GM19025 (cell line): Measurements from ENCODE around the gene CHCHD10.

Experiments used
- ATAC-seq: cut with Tn5 transposase; IDR thresholded peaks from one replicate; pipeline ENCODE4 v1.9.1; 2021; ENCODE audit warnings: mild to moderate bottlenecking, low read depth, moderate library complexity; ENCODE audit not compliant: unreplicated experiment

CHCHD10 gene

DNA sequence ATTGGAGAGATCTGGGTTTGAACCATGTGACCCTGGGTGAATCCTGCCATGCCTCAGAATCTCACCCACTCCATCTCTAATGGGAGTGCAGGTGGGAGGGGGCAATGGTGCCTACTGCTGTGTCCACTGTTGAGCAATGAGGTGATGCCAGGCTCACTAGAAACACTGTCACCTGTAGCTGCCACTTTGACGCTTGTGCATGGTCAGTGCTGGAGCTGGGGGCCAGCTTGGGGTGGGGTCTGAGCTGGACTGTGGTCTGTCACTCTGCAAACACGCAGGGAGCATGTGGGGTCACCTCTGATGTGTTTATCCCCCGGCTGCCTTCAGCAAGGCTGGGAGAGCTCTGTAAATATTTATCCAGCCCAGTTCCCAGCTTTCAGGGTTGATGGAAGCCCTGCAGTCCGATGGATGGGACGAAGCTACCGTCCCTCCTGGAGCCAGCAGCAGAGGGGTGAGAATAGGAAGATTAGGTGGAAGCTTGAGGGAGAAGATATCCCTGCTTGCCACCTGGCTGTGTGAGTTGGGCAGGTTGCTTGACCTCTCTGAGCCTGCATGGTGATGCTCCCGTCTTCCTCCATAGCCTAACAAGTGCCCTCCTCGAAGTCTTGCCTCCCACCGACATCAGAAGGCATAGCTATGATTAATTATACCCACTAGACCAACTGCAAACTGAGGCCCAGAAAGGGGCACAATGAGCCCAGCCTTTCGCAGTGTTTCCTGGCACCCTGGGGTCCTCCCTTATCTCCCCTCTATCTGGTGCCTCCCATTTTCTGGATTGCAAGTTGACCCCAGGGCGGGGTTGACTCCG is 6.5 kb upstream of the CHCHD10 start:
- no peak for ATAC-seq

DNA sequence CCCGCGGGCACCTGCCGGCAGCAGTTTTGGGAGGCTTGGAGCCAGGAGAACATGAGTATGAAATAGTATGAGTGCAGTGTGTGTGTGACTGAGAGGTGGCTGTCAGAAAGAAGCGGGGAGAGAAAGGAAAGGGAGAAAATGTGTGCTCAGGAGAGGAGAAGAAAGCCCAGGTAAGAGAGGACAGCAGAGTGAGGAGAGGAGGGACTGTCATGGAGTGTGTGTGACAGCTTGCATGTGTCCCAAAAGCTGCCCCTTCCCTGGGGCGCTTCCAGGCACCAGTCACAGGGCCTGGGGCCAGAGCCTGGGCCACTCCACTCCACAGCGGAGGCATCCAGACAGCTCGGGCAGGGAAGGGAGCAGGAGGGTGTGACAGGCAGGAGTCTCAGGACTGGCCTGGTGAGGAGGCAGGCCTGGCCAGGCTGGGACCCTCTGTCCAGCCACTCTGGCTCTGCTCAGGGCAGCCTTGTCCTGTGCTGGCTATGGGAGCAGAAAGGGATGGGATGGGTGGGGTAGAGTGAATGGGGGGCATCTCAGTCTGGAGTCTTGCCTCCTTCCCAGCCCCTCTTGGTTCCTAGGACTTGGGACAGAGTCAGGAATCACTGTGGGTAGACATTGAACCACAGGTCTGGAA is 5.8 kb upstream of the CHCHD10 start:
- no peak for ATAC-seq

DNA sequence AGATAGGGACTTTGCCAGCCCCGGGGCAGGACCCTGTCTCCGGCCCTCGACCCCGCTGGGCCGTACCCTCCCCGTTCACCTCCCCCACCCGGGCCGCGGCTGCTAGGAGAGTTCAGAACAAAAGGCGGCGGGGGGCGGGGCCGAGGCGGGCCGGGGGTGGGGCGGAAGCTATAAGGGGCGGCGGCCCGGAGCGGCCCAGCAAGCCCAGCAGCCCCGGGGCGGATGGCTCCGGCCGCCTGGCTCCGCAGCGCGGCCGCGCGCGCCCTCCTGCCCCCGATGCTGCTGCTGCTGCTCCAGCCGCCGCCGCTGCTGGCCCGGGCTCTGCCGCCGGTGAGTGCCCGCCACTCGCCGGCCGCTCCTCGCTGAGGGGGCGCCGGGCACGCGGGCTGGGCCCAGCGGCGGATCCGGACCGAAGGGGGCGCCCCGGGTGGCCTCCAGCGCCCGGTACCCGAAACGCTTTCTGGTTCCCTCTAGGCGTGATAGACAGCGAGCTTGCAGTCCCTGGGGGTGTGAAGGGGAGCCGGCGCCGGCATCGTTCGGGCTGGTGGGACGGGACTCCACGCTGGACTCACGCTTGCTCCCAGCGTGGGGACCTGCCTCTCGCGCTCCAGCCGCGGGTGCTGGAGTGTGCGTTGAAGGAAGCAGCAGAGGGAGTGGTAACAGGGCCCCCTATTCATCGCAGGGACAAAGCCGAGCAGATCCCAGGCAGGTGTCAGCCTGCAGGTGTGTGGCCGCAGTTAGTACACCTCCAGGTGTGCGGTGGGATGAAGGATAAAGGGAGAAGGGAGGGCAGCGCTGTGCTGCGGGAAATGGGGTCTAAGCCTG is 5.1 kb upstream of the CHCHD10 start, which contains the start of gene MMP11:
TSS of gene MMP11 (plus strand) at position 201 of the 825 bp plus-strand sequence. CDS start at position 223, 22 bp downstream.
- ATAC-seq, result no peak

DNA sequence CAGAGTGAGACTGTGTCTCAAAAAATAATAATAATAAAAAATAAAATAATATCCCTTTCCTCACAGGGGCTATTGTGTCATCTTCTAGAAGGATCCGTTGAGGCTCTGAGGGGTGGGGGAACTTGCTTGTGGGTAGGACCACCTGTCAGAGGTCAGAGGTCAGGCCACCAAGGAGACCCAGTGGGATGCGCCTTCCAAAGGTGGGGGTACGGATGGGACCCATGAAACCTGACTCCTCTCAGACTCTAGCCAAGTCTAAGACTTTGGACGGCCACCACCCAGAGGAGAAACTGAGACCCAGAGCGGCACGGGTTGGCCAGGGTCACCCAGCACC is 4.5 kb upstream of the CHCHD10 start:
- ATAC-seq, result no peak

GRCh38 chr22:23769321-23769965 is 1.7 kb upstream of the CHCHD10 start:
- no peak for ATAC-seq

DNA sequence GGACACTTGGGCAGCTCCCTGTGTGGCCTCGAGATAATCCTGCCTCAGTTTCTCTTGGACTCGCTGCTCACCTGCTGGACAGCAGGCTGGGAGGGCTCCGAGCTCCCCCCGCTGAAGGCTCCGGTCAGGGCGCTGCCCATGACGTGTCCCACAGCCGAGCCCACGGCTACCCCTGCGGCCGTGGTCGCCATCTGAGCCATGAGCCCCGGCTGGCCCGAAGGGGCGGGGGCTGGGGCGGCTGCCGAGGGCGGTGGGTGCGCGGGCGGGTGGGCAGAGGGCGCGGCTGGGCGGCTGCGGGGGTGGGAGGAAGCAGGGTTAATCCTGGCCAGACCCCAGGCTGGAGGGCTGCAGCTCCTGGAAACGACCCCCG is 484 bp downstream of the CHCHD10 start:
- no peak for ATAC-seq

DNA sequence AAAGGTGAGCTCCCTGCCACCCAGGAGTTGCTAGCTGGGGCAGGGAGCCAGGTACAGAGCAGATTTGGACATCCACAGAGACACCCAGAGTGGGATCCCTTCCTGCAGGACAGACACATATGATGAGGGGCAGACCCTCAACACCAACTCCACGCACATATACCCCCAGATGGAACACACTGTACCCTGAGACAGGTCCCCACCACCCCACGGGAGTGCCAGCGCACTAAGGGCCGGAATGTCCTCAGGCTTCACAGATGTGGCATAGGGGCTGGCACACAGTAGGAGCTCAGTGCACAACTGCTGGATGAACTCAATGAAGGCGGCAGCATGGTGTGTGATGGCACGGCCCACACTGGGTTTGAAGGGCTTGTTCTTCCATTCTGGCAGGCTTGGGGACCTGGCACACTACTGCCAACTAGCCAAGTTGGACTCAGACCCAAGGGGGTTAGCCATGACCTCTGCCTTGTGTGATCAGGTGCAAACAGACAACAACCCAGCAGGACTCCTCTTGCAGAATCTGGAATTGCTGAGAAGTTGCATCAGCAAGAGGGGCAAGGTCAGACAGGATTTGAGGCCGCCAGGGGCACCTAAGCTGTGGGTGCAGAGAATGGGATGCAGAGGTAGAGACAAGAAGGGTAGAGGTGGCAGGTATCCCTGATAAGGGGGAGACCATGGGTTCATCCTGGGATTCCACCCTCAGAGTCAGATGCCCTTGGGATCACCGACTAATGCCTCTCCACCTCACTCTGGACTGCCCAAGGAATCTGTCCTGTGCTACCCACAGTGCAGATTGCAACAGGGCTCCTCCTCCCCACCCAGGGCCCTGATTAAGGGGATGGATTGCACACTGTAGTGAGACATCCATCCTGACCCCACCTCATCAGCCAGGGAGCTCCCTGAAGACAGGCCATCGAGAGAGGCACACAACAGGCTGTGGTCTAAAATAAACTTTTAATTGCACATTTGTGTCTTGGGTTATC is 2.6 kb downstream of the CHCHD10 start:
- no peak for ATAC-seq

DNA sequence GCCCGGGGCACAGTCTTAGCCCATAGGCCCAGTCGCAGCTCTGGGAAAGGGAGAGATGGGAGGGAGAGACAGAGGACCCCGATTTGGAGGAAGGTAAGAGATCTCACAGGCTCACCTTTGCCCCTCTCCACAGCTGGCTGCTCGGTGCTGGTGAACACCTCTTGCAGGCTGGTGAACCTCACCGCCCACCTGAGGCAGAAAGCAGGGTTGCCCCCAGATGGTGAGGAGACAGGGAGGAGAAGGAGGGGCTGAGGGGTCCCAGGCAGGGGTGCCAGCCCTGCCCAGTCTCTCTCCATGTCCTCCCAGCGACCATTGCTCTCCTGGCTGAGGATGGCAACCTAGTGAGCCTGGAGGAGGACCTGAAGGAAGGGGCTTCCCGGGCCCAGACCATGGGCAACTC is 3.8 kb downstream of the CHCHD10 start:
- ATAC-seq, result no peak

GRCh38 chr22:23763579-23763945 is 4.2 kb downstream of the CHCHD10 start:
- ATAC-seq, result no peak

- ATAC-seq, result no peak
Observed at GRCh38 chr22:23762842-23763578, 4.8 kb downstream of the CHCHD10 start, which contains the start of gene C22orf15. C22orf15 (plus strand) TSS chr22:23762990; CDS start chr22:23763307, 317 bp downstream.

GRCh38 chr22:23760056-23760455 is 7.7 kb downstream of the CHCHD10 start:
- no peak for ATAC-seq

GRCh38 chr22:23759566-23759965 is 8.2 kb downstream of the CHCHD10 start:
- ATAC-seq, result no peak

GRCh38 chr22:23756891-23757290 is 10.9 kb downstream of the CHCHD10 start:
- no peak for ATAC-seq

DNA sequence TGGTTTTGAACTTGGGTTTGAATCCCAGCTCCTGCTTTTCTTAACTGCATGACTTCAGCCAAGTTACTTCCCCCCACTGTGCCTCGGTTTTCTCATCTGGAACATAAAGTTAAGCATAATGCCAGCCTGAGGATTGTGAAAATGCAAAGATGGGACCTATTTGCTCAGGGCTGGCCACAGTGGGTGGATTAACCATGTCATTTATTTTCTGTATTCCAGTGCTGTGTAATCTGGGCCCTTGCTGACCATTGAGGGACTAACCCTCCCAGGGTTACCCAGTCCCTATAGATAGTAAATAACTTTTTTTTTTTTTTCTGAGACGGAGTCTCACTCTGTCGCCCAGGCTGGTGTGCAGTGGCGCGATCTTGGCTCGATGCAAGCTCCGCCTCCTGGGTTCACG is 12.1 kb downstream of the CHCHD10 start:
- ATAC-seq, result no peak

GRCh38 chr22:23754980-23755636 is 12.7 kb downstream of the CHCHD10 start:
- no peak for ATAC-seq

- ATAC-seq, result no peak
Observed at GRCh38 chr22:23754220-23754919, 13.4 kb downstream of the CHCHD10 start, which contains the start of gene VPREB3. VPREB3 (minus strand) TSS chr22:23754425; CDS start chr22:23754363, 62 bp downstream.

GRCh38 chr22:23753385-23753784 is 14.4 kb downstream of the CHCHD10 start:
- no peak for ATAC-seq

GRCh38 chr22:23752750-23753149 is 15.0 kb downstream of the CHCHD10 start:
- no peak for ATAC-seq
